ENCODE data around the gene POU5F1.
"Not testable (repeated sequence)": the region's sequence is repeated elsewhere in the genome, so short reads cannot be mapped to it uniquely, and the experiment has no call there.

POU5F1 gene

DNA sequence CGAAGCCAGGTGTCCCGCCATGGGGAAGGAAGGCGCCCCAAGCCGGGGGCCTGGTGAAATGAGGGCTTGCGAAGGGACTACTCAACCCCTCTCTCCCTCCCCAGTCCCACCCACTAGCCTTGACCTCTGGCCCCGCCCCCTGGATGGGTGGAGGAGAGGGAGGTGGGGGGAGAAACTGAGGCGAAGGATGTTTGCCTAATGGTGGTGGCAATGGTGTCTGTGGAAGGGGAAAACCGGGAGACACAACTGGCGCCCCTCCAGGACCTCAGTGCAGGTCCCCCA, at the start of gene POU5F1:
POU5F1 (minus strand) TSS at position 83 of the 282 bp plus-strand sequence; CDS start at position 21, 62 bp downstream.
- DNase-seq (ENCODE audit: low read depth in 2 of 2): no peak

DNA sequence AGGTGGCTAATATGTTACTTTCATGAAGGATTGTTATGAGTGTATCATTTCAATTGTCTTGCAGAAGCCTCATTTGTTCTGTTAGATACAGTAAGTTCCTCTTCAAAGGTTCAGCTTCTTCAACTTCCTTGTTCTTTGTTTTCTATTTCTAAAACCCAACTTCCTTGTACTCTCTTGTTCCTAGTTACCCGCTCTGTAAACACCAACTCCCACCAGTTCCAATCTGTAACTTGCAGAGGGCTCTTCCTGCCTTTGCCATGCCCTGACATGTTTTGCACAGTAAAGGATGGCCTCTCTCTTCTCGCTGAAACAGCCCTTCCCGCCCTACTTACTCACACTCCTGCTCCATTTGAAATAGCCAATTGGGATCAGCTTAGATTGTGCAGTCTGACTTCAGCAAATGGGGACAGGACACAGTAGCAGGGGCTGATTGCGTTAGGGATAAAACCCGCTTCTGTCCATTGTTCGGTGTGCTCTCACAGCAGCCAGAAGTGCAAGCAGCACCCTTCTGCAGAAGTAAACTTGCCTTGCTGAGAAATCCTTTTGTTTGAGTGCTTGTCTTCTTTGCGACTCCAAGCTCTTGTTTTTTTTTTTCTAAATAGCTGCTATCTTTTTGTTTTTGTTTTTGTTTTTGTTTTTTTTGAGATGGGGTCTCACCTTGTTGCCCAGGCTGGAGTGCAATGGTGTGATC, 45.9 kb upstream of the POU5F1 start:
- no peak for DNase-seq (ENCODE audit: low read depth in 2 of 2)

- DNase-seq (ENCODE audit: low read depth in 2 of 2): not testable (repeated sequence)
Measured at GRCh38 chr6:31215216-31215615, 44.7 kb upstream of the POU5F1 start.

- DNase-seq (ENCODE audit: low read depth in 2 of 2): no peak
Measured at GRCh38 chr6:31214516-31214915, 44.0 kb upstream of the POU5F1 start.

- DNase-seq (ENCODE audit: low read depth in 2 of 2): no peak
Measured at GRCh38 chr6:31210741-31211532, 40.5 kb upstream of the POU5F1 start.

GRCh38 chr6:31210123-31210522, 39.6 kb upstream of the POU5F1 start:
- no peak for DNase-seq (ENCODE audit: low read depth in 2 of 2)

- DNase-seq (ENCODE audit: low read depth in 2 of 2): no peak
Measured at GRCh38 chr6:31209137-31209536, 38.7 kb upstream of the POU5F1 start.

GRCh38 chr6:31208506-31208905, 38.0 kb upstream of the POU5F1 start:
- no peak for DNase-seq (ENCODE audit: low read depth in 2 of 2)

- no peak for DNase-seq (ENCODE audit: low read depth in 2 of 2)
Measured at GRCh38 chr6:31205638-31206037, 35.2 kb upstream of the POU5F1 start.

GRCh38 chr6:31204751-31205145, 34.3 kb upstream of the POU5F1 start:
- no peak for DNase-seq (ENCODE audit: low read depth in 2 of 2)

- DNase-seq (ENCODE audit: low read depth in 2 of 2): peak; percentile 41 to 54
Measured at GRCh38 chr6:31203345-31203979, 33.0 kb upstream of the POU5F1 start.

- DNase-seq (ENCODE audit: low read depth in 2 of 2): no peak
Measured at GRCh38 chr6:31202259-31203166, 32.0 kb upstream of the POU5F1 start.

DNA sequence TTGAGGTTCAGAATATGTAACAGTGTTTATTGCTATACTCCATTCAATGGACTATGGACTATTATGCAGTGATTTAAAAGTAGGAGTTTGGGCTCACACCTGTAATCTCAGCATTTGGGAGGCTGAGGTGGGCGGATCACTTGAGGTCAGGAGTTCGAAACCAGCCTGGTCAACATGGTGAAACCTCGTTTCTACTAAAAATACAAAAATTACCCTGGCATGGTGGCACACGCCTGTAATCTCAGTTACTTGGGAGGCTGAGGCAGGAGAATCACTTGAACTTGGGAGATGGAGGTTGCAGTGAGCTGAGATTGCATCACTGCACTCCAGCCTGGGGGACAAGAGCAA, 28.6 kb upstream of the POU5F1 start:
- not testable (repeated sequence) for DNase-seq (ENCODE audit: low read depth in 2 of 2)

DNA sequence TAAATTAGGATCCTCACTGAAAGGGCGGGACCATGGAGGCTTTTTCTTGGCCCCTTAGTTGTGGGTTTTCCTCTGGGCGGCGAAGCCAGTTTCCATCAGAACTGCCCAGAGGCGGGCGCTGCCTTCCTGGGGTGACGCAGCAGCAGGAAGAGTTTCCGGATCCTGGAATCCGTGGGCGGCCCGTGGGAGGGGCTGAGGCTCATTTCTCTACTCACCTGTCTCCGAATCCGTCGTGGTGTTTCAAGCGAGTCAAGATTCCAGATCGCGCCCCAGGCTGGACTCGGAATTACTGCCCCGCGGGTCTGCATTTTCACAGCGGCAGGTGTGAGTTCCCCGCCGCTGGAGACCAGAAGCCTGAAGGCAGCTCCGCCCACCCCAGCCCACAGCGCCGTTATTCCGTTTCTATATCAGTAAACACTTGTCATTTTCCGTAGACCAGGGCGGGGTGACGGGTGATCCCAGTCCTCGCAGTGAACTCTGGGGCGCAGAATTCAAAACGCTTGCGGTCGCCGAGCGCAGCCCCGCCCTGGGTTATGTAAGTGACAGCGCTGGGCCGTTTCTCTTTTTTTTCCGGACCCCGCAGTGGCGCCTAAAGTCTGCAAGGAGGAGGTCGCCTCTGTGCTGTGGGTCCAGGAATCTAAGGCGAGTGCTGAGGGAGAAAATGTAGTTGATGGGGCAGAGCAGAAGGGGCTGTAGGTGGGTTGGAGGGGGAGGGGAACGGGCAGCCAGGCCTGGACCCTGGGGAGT, 27.2 kb upstream of the POU5F1 start:
- DNase-seq (ENCODE audit: low read depth in 2 of 2): peak; percentile 79 to 85

DNA sequence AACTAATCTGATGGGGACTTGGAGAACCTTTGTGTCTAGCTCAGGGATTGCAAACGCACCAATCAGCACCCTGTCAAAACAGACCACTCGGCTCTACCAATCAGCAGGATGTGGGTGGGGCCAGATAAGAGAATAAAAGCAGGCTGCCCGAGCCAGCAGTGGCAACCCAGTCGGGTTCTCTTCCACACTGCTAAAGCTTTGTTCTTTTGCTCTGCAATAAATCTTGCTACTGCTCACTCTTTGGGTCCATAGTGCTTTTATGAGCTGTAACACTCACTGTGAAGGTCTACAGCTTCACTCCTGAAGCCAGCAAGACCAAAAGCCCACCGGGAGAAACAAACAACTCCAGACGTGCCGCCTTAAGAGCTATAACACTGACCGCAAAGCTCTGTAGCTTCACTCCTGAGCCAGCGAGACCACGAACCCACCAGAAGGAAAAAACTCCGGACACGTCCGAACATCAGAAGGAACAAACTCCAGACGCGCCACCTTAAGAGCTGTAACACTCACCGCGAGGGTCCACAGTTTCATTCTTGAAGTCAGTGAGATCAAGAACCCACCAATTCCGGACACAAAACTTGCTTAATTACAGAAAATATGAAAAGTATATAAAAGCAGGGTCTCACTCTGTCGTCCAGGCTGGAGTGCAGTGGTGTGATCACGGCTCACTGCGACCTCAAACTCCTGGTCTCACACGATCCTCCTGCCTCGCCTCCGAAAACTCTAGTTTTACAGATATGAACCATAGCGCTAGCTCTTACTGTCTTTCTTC, 26.0 kb upstream of the POU5F1 start:
- not testable (repeated sequence) for DNase-seq (ENCODE audit: low read depth in 2 of 2)

- not testable (repeated sequence) for DNase-seq (ENCODE audit: low read depth in 2 of 2)
Measured at GRCh38 chr6:31195308-31195979, 25.0 kb upstream of the POU5F1 start.

DNA sequence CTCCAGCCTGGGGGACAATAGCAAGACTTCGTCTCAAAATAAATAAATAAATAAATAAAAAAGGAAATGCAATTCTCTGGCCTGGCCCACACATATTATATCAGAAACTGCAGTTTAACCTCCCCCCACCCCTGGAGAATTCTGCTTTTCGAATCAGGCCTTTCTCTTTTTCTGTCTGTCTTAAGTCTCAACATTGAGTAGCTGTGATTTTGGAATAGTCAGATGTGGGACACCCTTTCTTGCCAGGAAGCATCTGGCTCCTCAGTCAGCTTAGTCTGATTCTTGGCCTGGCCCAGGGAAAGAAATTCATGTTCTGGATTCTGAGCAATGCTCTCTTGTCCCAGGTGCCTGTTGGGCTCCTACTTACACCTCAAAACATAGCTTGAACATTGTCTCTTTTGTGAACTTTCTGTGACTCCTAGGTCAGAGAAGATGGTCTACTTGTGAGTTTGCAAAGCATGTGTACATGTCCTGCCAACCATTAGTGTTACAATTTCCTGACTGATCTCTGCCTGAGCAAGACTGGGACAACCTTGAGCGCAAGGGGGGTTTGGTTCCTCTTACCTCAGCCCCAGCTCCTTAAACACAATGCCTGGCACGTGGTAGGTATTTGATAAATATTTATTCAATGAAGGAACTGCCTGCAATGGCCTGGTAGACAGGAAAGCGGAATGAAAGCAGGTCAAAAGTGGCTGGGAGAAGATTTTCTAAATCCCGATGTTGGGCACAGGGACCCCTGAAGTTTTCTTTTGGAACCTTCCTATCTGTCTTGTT, 23.8 kb upstream of the POU5F1 start:
- no peak for DNase-seq (ENCODE audit: low read depth in 2 of 2)

DNA sequence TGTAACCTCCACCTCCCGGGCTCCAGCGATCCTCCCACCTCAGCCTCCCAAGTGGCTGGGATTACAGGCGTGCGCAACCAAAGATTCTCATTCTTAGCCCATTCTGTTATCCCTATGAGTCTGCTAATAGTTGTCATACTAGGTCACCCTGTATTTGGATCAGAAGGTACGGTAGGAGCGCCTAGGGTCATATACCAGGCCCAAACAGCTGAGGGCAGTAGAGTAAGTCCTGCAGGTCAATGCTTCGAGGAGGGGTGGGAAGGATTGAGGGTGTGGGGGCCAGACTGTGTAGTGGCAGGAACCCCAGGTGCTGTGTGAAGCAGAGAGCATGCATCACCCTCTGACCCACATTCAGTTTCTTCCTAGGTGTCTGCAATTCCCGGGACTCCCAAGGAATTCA, 22.7 kb upstream of the POU5F1 start:
- no peak for DNase-seq (ENCODE audit: low read depth in 2 of 2)

GRCh38 chr6:31192431-31193105, 22.1 kb upstream of the POU5F1 start:
- peak; percentile 39 to 41 for DNase-seq (ENCODE audit: low read depth in 2 of 2)

Data from stimulated activated CD4-positive, alpha-beta T cell treated with anti-CD3 and anti-CD28 coated beads, Interleukin-1b, Interleukin-23, amount 100 ng/mL, for 4 hours (primary cell).